AG04449 (cell line): ENCODE data around the gene ANKH.

ENCODE experiments used
- CTCF ChIA-PET: fragments of 350-600 bp; formaldehyde crosslinking; extraction: SDS; loops from one replicate; lab custom pipeline; 2021; ENCODE audit warnings: antibody characterized with exemption; lab: Yijun Ruan, JAX
- POLR2A ChIA-PET: fragments of 400-600, 350-600 bp; formaldehyde crosslinking; extraction: SDS; loops from one replicate; lab custom pipeline; 2020; ENCODE audit warnings: antibody characterized with exemption, inconsistent platforms; lab: Yijun Ruan, JAX
- DNase-seq: peaks from one replicate; pipeline ENCODE4 v3.0.0-alpha.2; 2010; ENCODE audit warnings: low read depth, low spot score
- H3K4me3 ChIP-seq: 2 replicates; pipeline ENCODE4 v1.5.1; 2011; ENCODE audit warnings: low read depth, mild to moderate bottlenecking, control low read depth, low read length
- CTCF ChIP-seq: IDR thresholded peaks from one replicate; pipeline ENCODE4 v1.5.1; 2011; ENCODE audit warnings: mild to moderate bottlenecking, moderate library complexity, low read length, control low read depth, inconsistent platforms; ENCODE audit not compliant: insufficient read depth; ENCODE audit errors: missing control alignments

Gene ANKH

GRCh38 chr5:14734396-14734795, 137.2 kb downstream of the ANKH start:
- ChIA-PET CTCF (interaction anchor here (3.3 to 4.9 kb wide), 2 partner anchors 269 to 280 kb away, joined by 13 to 36 read pairs; no protein-coding TSS in a partner anchor), POLR2A (no interaction called here)
- DNase-seq, result no peak
- H3K4me3 ChIP-seq, result no peak overlapping the region
- TF ChIP-seq CTCF, result no peak

GRCh38 chr5:14733661-14734060, 137.9 kb downstream of the ANKH start:
- no peak overlapping the region for H3K4me3 ChIP-seq
- ChIA-PET CTCF (interaction anchor here (3.3 to 4.9 kb wide), 2 partner anchors 270 to 281 kb away, joined by 13 to 36 read pairs; no protein-coding TSS in a partner anchor), POLR2A (no interaction called here)
- no peak for DNase-seq
- no peak for TF ChIP-seq CTCF

- ChIA-PET CTCF (interaction anchor here (2.1 to 4.9 kb wide), 3 partner anchors 11 to 282 kb away, joined by 5 to 36 read pairs (median 13); no protein-coding TSS in a partner anchor), POLR2A (no interaction called here)
- H3K4me3 ChIP-seq, result no peak overlapping the region
- no peak for DNase-seq
- no peak for TF ChIP-seq CTCF
Observed at GRCh38 chr5:14732991-14733390, 138.6 kb downstream of the ANKH start.

GRCh38 chr5:14730881-14731280, 140.7 kb downstream of the ANKH start:
- TF ChIP-seq CTCF, result no peak
- ChIA-PET POLR2A (no interaction called here), CTCF (interaction anchor here (1.1 to 4.9 kb wide), 4 partner anchors 10 to 272 kb away, joined by 3 to 36 read pairs (median 4); no protein-coding TSS in a partner anchor)
- no peak for DNase-seq
- H3K4me3 ChIP-seq, result no peak overlapping the region

GRCh38 chr5:14730466-14730865, 141.1 kb downstream of the ANKH start:
- no peak overlapping the region for H3K4me3 ChIP-seq
- POLR2A ChIA-PET, result no interaction called here
- CTCF ChIA-PET, result interaction anchor here (1.2 to 4.9 kb wide), 2 partner anchors 11 to 273 kb away, joined by 3 to 36 read pairs; no protein-coding TSS in a partner anchor
- no peak for TF ChIP-seq CTCF
- no peak for DNase-seq

GRCh38 chr5:14729448-14730385, 141.9 kb downstream of the ANKH start:
- DNase-seq, result no peak
- no peak overlapping the region for H3K4me3 ChIP-seq
- CTCF ChIA-PET, result interaction anchor here (1.2 to 12.2 kb wide), 5 partner anchors 28 to 285 kb away, joined by 3 to 332 read pairs (median 18); no protein-coding TSS in a partner anchor
- TF ChIP-seq CTCF, result no peak
- POLR2A ChIA-PET, result no interaction called here
